HCT116 (cell line): Measurements from ENCODE around the gene PARVG. TPM values are rescaled to one million over a fixed set of nuclear protein-coding genes. Genes with fewer than 3 reads are reported as not detected.

ENCODE experiments used
- ATAC-seq: fragments of 200-7000 bp; cut with Tn5 transposase; 2 replicates; pipeline ENCODE4 v1.9.1; 2020; ENCODE audit warnings: mild to moderate bottlenecking, moderate library complexity
- BruUV-seq: library from RNA; stranded (reverse); fragments of 400-500 nt; replicated peaks from 2 replicates; lab custom pipeline; 2021; lab: Mats Ljungman, UMichigan
- CTCF ChIA-PET: fragments of 300-600 bp; sonication (Branson Sonifier 250); formaldehyde crosslinking; loops from one replicate; lab custom pipeline; 2021; ENCODE audit warnings: antibody characterized with exemption; lab: Charles Lee
- POLR2A ChIA-PET: fragments of 300-600, 350-600 bp; sonication (Branson Sonifier 250); formaldehyde crosslinking; loops from one replicate; lab custom pipeline; 2021; ENCODE audit warnings: antibody characterized with exemption; lab: Charles Lee
- RAD21 ChIA-PET, 2 experiments: fragments of 300-600 bp; sonication (Branson Sonifier 250); formaldehyde crosslinking; loops; one replicate each; lab custom pipeline; 2023; ENCODE audit warnings: low total read pairs in 2 of 2; ENCODE audit not compliant: uncharacterized antibody in 2 of 2, unreplicated experiment in 2 of 2, low non-redundant PET in 1 of 2; lab: Charles Lee
- DNase-seq: peaks from one replicate; pipeline ENCODE4 v3.0.0-alpha.2; 2010; ENCODE audit warnings: low read depth, low spot score
- H2AFZ ChIP-seq: fragments of 200-600 bp; shearing (Covaris generic), sonication (generic); 2 replicates; pipeline ENCODE4 v1.6.1; 2017; ENCODE audit warnings: low read depth, mixed run types, mixed read lengths, antibody characterized with exemption, low read length; ENCODE audit not compliant: poor library complexity, severe bottlenecking
- H3K27ac ChIP-seq: 2 replicates; pipeline ENCODE4 v1.5.1; 2012; ENCODE audit warnings: low read depth, low read length
- H3K27me3 ChIP-seq: fragments of 200-600 bp; sonication (generic); 2 replicates; pipeline ENCODE4 v1.6.1; 2016; ENCODE audit warnings: mixed run types, low read length, mixed read lengths; ENCODE audit not compliant: insufficient read depth
- H3K36me3 ChIP-seq, 2 experiments: fragments of 200-500 bp in 1 of 2; fragments of 200-600 bp in 1 of 2; sonication (Bioruptor generic) in 1 of 2; sonication (generic) in 1 of 2; 2 replicates each; pipeline versions ENCODE4 v1.5.1 to v1.6.1; 2014 to 2016; ENCODE audit warnings: low read length in 2 of 2, inconsistent platforms in 1 of 2, mixed read lengths in 1 of 2, mixed run types in 1 of 2; ENCODE audit not compliant: insufficient read depth in 2 of 2, control insufficient read depth in 1 of 2
- H3K4me1 ChIP-seq, 2 experiments: fragments of 200-600 bp in 1 of 2; sonication (generic) in 1 of 2; 2 replicates each; pipeline versions ENCODE4 v1.5.1 to v1.6.1; 2012 to 2017; ENCODE audit warnings: low read length in 2 of 2, inconsistent platforms in 1 of 2, mild to moderate bottlenecking in 1 of 2, mixed read lengths in 1 of 2, mixed run types in 1 of 2, moderate library complexity in 1 of 2; ENCODE audit not compliant: insufficient read depth in 2 of 2, control insufficient read depth in 1 of 2
- H3K4me2 ChIP-seq: fragments of 200-600 bp; sonication (generic); 2 replicates; pipeline ENCODE4 v1.6.1; 2017; ENCODE audit warnings: mixed run types, low read length, mixed read lengths
- H3K4me3 ChIP-seq, 2 experiments: fragments of 200-600 bp in 1 of 2; sonication (generic) in 1 of 2; replicated peaks in 1 of 2; 2 replicates each; pipeline ENCODE4 v1.5.1; 2011 to 2016; ENCODE audit warnings: low read length in 2 of 2, control low read depth in 1 of 2, low read depth in 1 of 2, mild to moderate bottlenecking in 1 of 2, mixed read lengths in 1 of 2, mixed run types in 1 of 2
- H3K79me2 ChIP-seq: fragments of 200-600 bp; sonication (generic); 2 replicates; pipeline ENCODE4 v1.6.1; 2017; ENCODE audit warnings: mild to moderate bottlenecking, mixed run types, low read length, moderate library complexity, mixed read lengths; ENCODE audit not compliant: insufficient read depth
- H3K9ac ChIP-seq: fragments of 200-600 bp; sonication (generic); 2 replicates; pipeline ENCODE4 v1.6.1; 2016; ENCODE audit warnings: low read length, mixed read lengths
- H3K9me2 ChIP-seq: fragments of 200-600 bp; sonication (generic), shearing (Covaris generic); 2 replicates; pipeline ENCODE4 v1.6.1; 2017; ENCODE audit warnings: mixed run types, mild to moderate bottlenecking, moderate library complexity; ENCODE audit not compliant: insufficient read depth
- H3K9me3 ChIP-seq, 2 experiments: fragments of 200-500 bp in 1 of 2; fragments of 200-600 bp in 1 of 2; sonication (Bioruptor generic) in 1 of 2; sonication (generic) in 1 of 2; 2 replicates each; pipeline ENCODE4 v1.6.1; 2014 to 2017; ENCODE audit warnings: low read length in 2 of 2, mixed read lengths in 2 of 2, inconsistent platforms in 1 of 2, low read depth in 1 of 2, mild to moderate bottlenecking in 1 of 2, mixed run types in 1 of 2, moderate library complexity in 1 of 2; ENCODE audit not compliant: control insufficient read depth in 1 of 2, insufficient read depth in 1 of 2
- H4K20me1 ChIP-seq: fragments of 200-600 bp; sonication (generic), shearing (Covaris generic); 2 replicates; pipeline ENCODE4 v1.6.1; 2017; ENCODE audit warnings: mixed run types, mild to moderate bottlenecking, moderate library complexity; ENCODE audit not compliant: insufficient read depth
- ATF3 ChIP-seq: IDR thresholded peaks from 2 replicates; pipeline ENCODE4 v1.6.1; 2012
- CTCF ChIP-seq, 3 experiments: fragments of 200-600 bp in 1 of 3; sonication (generic) in 1 of 3; IDR thresholded peaks in 2 of 3; conservative IDR thresholded peaks in 1 of 3; 2 replicates each; pipeline ENCODE4 v1.5.1; 2012 to 2017; ENCODE audit warnings: low read depth in 2 of 3, low read length in 2 of 3, antibody characterized with exemption in 1 of 3, borderline replicate concordance in 1 of 3, control low read depth in 1 of 3, mild to moderate bottlenecking in 1 of 3, mixed read lengths in 1 of 3, mixed run types in 1 of 3, moderate library complexity in 1 of 3; ENCODE audit not compliant: insufficient read depth in 1 of 3
- ELF1 ChIP-seq: IDR thresholded peaks from 2 replicates; pipeline ENCODE4 v1.6.1; 2012; ENCODE audit warnings: low read depth, borderline replicate concordance
- EZH2 ChIP-seq: fragments of 200-600 bp; sonication (generic); IDR thresholded peaks from 2 replicates; pipeline ENCODE4 v1.6.1; 2017; ENCODE audit warnings: antibody characterized with exemption, mixed run types
- EZH2phosphoT487 ChIP-seq: fragments of 200-600 bp; IDR thresholded peaks from 2 replicates; pipeline ENCODE4 v1.6.1; 2018; ENCODE audit warnings: antibody characterized with exemption, borderline replicate concordance
- FOSL1 ChIP-seq: IDR thresholded peaks from 2 replicates; pipeline ENCODE4 v1.6.1; 2012; ENCODE audit warnings: low read depth
- MAX ChIP-seq: IDR thresholded peaks from 2 replicates; pipeline ENCODE4 v1.6.1; 2012
- POLR2A ChIP-seq: IDR thresholded peaks from 2 replicates; pipeline ENCODE4 v1.7.0; 2011; ENCODE audit warnings: borderline replicate concordance; ENCODE audit not compliant: insufficient read depth, insufficient read length; ENCODE audit errors: extremely low read depth
- POLR2AphosphoS5 ChIP-seq: IDR thresholded peaks from 2 replicates; pipeline ENCODE4 v1.6.1; 2011; ENCODE audit warnings: mild to moderate bottlenecking, low read depth, low read length, moderate library complexity
- RAD21 ChIP-seq: IDR thresholded peaks from 2 replicates; pipeline ENCODE4 v1.6.1; 2012; ENCODE audit warnings: low read depth, mild to moderate bottlenecking
- SP1 ChIP-seq: IDR thresholded peaks from 2 replicates; pipeline ENCODE4 v1.6.1; 2012; ENCODE audit warnings: low read depth
- SRF ChIP-seq: IDR thresholded peaks from 2 replicates; pipeline ENCODE4 v1.6.1; 2012; ENCODE audit warnings: low read depth
- TCF7L2 ChIP-seq: IDR thresholded peaks from 2 replicates; pipeline ENCODE4 v1.7.0; 2011; ENCODE audit warnings: borderline replicate concordance, inconsistent platforms; ENCODE audit not compliant: insufficient read depth, insufficient read length; ENCODE audit errors: extremely low read depth
- ZBTB33 ChIP-seq: IDR thresholded peaks from 2 replicates; pipeline ENCODE4 v1.6.1; 2011; ENCODE audit warnings: mild to moderate bottlenecking, low read length, moderate library complexity; ENCODE audit not compliant: insufficient replicate concordance; ENCODE audit errors: extremely low read depth
- ZFX ChIP-seq: fragments of 450-650 bp; IDR thresholded peaks from 2 replicates; pipeline ENCODE4 v1.6.1; 2017
- ZNF274 ChIP-seq: fragments of 200-500 bp; sonication (Bioruptor generic); IDR thresholded peaks from 2 replicates; pipeline ENCODE4 v1.6.1; 2014; ENCODE audit warnings: mild to moderate bottlenecking, low read depth, low read length, inconsistent platforms
- intact Hi-C: fragments of 100-400 bp; cut with micrococcal nuclease; formaldehyde crosslinking; loops from 2 replicates; pipeline ENCODE4 v1.10.0; 2022
- total RNA-seq: library from RNA; stranded (reverse); gene quantifications from one replicate; pipeline ENCODE4 v1.2.1, GENCODE V29; 2021; ENCODE audit not compliant: unreplicated experiment

PARVG gene
- total RNA-seq, 1 experiment from 2014 or later, result 0.57 TPM

GRCh38 chr22:44133901-44134571 is 46.7 kb upstream of the PARVG start:
- Histone ChIP-seq H3K27ac (no peak overlapping the region), H3K27me3 (no peaks in the 10 kb centered on the region), H3K36me3 (no peaks in the 10 kb centered on the region), H3K4me2 (no peak overlapping the region), H3K9me2 (no peaks in the 10 kb centered on the region), H3K9ac (no peak overlapping the region), H4K20me1 (no peaks in the 10 kb centered on the region), H2AFZ (no peak overlapping the region), H3K4me3 (no peak overlapping the region), H3K79me2 (no peaks in the 10 kb centered on the region), H3K4me1 (peaks cover 0 to 12% of the 10 kb centered on the region in 2 experiments; a peak in 2 of 4 replicates), H3K9me3 (no peaks in the 10 kb centered on the region)
- RAD21 ChIA-PET, result no interaction called here
- TF ChIP-seq FOSL1, result no peak
- no peak for TF ChIP-seq ATF3
- no peak for TF ChIP-seq SRF
- TF ChIP-seq TCF7L2, result no peak
- no peak for TF ChIP-seq ZNF274
- no peak for TF ChIP-seq EZH2
- no peak for TF ChIP-seq ELF1
- TF ChIP-seq MAX, result no peak
- TF ChIP-seq CTCF (IDR thresholded peaks at IDR 0.05 in 2 of 3, conservative IDR thresholded peaks at IDR 0.05 in 1 of 3; ENCODE audit: borderline replicate concordance in 1 of 3, insufficient read depth in 1 of 3, low read depth in 2 of 3, low read length in 2 of 3), result no peak
- no peak for TF ChIP-seq RAD21
- TF ChIP-seq EZH2phosphoT487, result no peak
- no peak for TF ChIP-seq SP1
- no peak for TF ChIP-seq ZFX
- TF ChIP-seq POLR2A, result no peak
- TF ChIP-seq ZBTB33, result no peak
- no peak for TF ChIP-seq POLR2AphosphoS5
- DNase-seq (no peak), ATAC-seq (no peak)
- POLR2A ChIA-PET, result no interaction called here
- no TSS peak for BruUV-seq
- CTCF ChIA-PET, result no interaction called here
- intact Hi-C loops, result no loop called here
